ENCODE results near the gene MCC.

MCC gene

GRCh38 chr5:113448252-113448651 lies 40.0 kb downstream of the MCC start:
- no peak for TF ChIP-seq USF1 (IDR thresholded peaks at IDR 0.05)

GRCh38 chr5:113447498-113448050 lies 40.7 kb downstream of the MCC start:
- no peak for TF ChIP-seq REST (IDR thresholded peaks at IDR 0.05; ENCODE audit: low read depth)
- no peak for TF ChIP-seq CREB1 (IDR thresholded peaks at IDR 0.05; ENCODE audit: low read depth)

GRCh38 chr5:113446358-113446927 lies 41.8 kb downstream of the MCC start:
- no peak for TF ChIP-seq RAD21 (IDR thresholded peaks at IDR 0.05; ENCODE audit: low read depth)
- no peak for TF ChIP-seq TCF12 (IDR thresholded peaks at IDR 0.05; ENCODE audit: low read depth)
- no peak for TF ChIP-seq TAF1 (IDR thresholded peaks at IDR 0.05; ENCODE audit: low read depth)
- no peak for TF ChIP-seq CEBPB (IDR thresholded peaks at IDR 0.05)
- TF ChIP-seq MAX (IDR thresholded peaks at IDR 0.05) = no peak
- no peak for TF ChIP-seq EGR1 (IDR thresholded peaks at IDR 0.05)
- no peak for TF ChIP-seq ZBTB7A (IDR thresholded peaks at IDR 0.05; ENCODE audit: low read depth)
- TF ChIP-seq CREB1 (IDR thresholded peaks at IDR 0.05; ENCODE audit: low read depth) = no peak
- no peak for TF ChIP-seq NFIC (IDR thresholded peaks at IDR 0.05)

GRCh38 chr5:113437111-113437510 lies 51.1 kb downstream of the MCC start:
- TF ChIP-seq CREB1 (IDR thresholded peaks at IDR 0.05; ENCODE audit: low read depth) (no peak), ZBTB7A (IDR thresholded peaks at IDR 0.05; ENCODE audit: low read depth) (no peak), NFIC (IDR thresholded peaks at IDR 0.05) (no peak), EP300 (IDR thresholded peaks at IDR 0.05; ENCODE audit: borderline replicate concordance) (no peak), USF1 (IDR thresholded peaks at IDR 0.05) (no peak), EGR1 (IDR thresholded peaks at IDR 0.05) (no peak), MAX (IDR thresholded peaks at IDR 0.05) (no peak), RAD21 (IDR thresholded peaks at IDR 0.05; ENCODE audit: low read depth) (no peak), TAF1 (IDR thresholded peaks at IDR 0.05; ENCODE audit: low read depth) (no peak), FOXM1 (IDR thresholded peaks at IDR 0.05; ENCODE audit: borderline replicate concordance, low read depth) (no peak), TCF12 (IDR thresholded peaks at IDR 0.05; ENCODE audit: low read depth) (no peak), YY1 (IDR thresholded peaks at IDR 0.05; ENCODE audit: low read depth) (no peak), CEBPB (IDR thresholded peaks at IDR 0.05) (no peak), REST (IDR thresholded peaks at IDR 0.05; ENCODE audit: low read depth) (no peak), TEAD4 (IDR thresholded peaks at IDR 0.05) (no peak)

- TF ChIP-seq NFIC (IDR thresholded peaks at IDR 0.05) = no peak
- no peak for TF ChIP-seq MAX (IDR thresholded peaks at IDR 0.05)
- no peak for TF ChIP-seq REST (IDR thresholded peaks at IDR 0.05; ENCODE audit: low read depth)
- TF ChIP-seq EGR1 (IDR thresholded peaks at IDR 0.05) = no peak
- TF ChIP-seq TCF12 (IDR thresholded peaks at IDR 0.05; ENCODE audit: low read depth) = no peak
- no peak for TF ChIP-seq FOXM1 (IDR thresholded peaks at IDR 0.05; ENCODE audit: borderline replicate concordance, low read depth)
- TF ChIP-seq TAF1 (IDR thresholded peaks at IDR 0.05; ENCODE audit: low read depth) = no peak
- TF ChIP-seq CEBPB (IDR thresholded peaks at IDR 0.05) = no peak
- no peak for TF ChIP-seq RAD21 (IDR thresholded peaks at IDR 0.05; ENCODE audit: low read depth)
- no peak for TF ChIP-seq YY1 (IDR thresholded peaks at IDR 0.05; ENCODE audit: low read depth)
- TF ChIP-seq USF1 (IDR thresholded peaks at IDR 0.05) = no peak
- no peak for TF ChIP-seq EP300 (IDR thresholded peaks at IDR 0.05; ENCODE audit: borderline replicate concordance)
- TF ChIP-seq TEAD4 (IDR thresholded peaks at IDR 0.05) = no peak
- no peak for TF ChIP-seq CREB1 (IDR thresholded peaks at IDR 0.05; ENCODE audit: low read depth)
- no peak for TF ChIP-seq ZBTB7A (IDR thresholded peaks at IDR 0.05; ENCODE audit: low read depth)
These were observed 52.7 kb downstream of the MCC start for GRCh38 chr5:113435575-113435974.

All from Ishikawa (cell line).